DND-41 (cell line): Measurements from ENCODE around the gene DAB2.
A peak's percentile ranks its signal among the peaks of the same experiment; 100 is the strongest.

ENCODE experiments used
- ATAC-seq: fragments of 200-7000 bp; cut with Tn5 transposase; 3 replicates; pipeline ENCODE4 v1.9.1; 2021; ENCODE audit warnings: low read depth; ENCODE audit not compliant: insufficient read depth
- DNase-seq: peaks from one replicate; pipeline ENCODE4 v3.0.0-alpha.2; 2020
- H2AFZ ChIP-seq: 2 replicates; pipeline ENCODE4 v1.6.0; 2012; ENCODE audit warnings: low read depth, low read length
- H3K27ac ChIP-seq: 2 replicates; pipeline ENCODE4 v1.5.1; 2012; ENCODE audit warnings: low read length, inconsistent platforms
- H3K27me3 ChIP-seq: fragments of 200-600 bp; sonication (generic); 2 replicates; pipeline ENCODE4 v1.6.0; 2012; ENCODE audit warnings: low read length, mild to moderate bottlenecking, inconsistent platforms; ENCODE audit not compliant: insufficient read depth, poor library complexity
- H3K36me3 ChIP-seq: 2 replicates; pipeline ENCODE4 v1.5.1; 2012; ENCODE audit warnings: low read length, inconsistent platforms; ENCODE audit not compliant: insufficient read depth
- H3K4me1 ChIP-seq: 2 replicates; pipeline ENCODE4 v1.5.1; 2012; ENCODE audit warnings: mild to moderate bottlenecking, low read length; ENCODE audit not compliant: insufficient read depth
- H3K4me2 ChIP-seq: 2 replicates; pipeline ENCODE4 v1.6.0; 2012; ENCODE audit warnings: mild to moderate bottlenecking, moderate library complexity, low read length, inconsistent platforms; ENCODE audit not compliant: insufficient read depth
- H3K4me3 ChIP-seq, 2 experiments: fragments of 200-600 bp in 1 of 2; shearing (Covaris generic) in 1 of 2; 2 replicates each; pipeline ENCODE4 v1.5.1; 2012 to 2016; ENCODE audit warnings: inconsistent platforms in 2 of 2, low read length in 2 of 2, mild to moderate bottlenecking in 2 of 2, low read depth in 1 of 2, moderate library complexity in 1 of 2
- H3K79me2 ChIP-seq: 2 replicates; pipeline ENCODE4 v1.6.0; 2012; ENCODE audit warnings: low read length, inconsistent platforms; ENCODE audit not compliant: insufficient read depth
- H3K9ac ChIP-seq: 2 replicates; pipeline ENCODE4 v1.6.0; 2012; ENCODE audit warnings: low read depth, mild to moderate bottlenecking, inconsistent platforms, low read length, moderate library complexity
- H3K9me3 ChIP-seq: 2 replicates; pipeline ENCODE4 v1.5.1; 2012; ENCODE audit warnings: low read length, moderate library complexity, mild to moderate bottlenecking, inconsistent platforms; ENCODE audit not compliant: insufficient read depth, severe bottlenecking
- H4K20me1 ChIP-seq: 2 replicates; pipeline ENCODE4 v1.6.0; 2012; ENCODE audit warnings: low read length; ENCODE audit not compliant: insufficient read depth
- CTCF ChIP-seq: IDR thresholded peaks from 2 replicates; pipeline ENCODE4 v1.5.1; 2012; ENCODE audit warnings: borderline replicate concordance, low read length, moderate library complexity, mild to moderate bottlenecking; ENCODE audit not compliant: poor library complexity, severe bottlenecking; ENCODE audit errors: extremely low read depth
- EZH2 ChIP-seq: IDR thresholded peaks from 3 replicates; pipeline ENCODE4 v1.6.1; 2012; ENCODE audit warnings: borderline replicate concordance, low read depth, mild to moderate bottlenecking, moderate library complexity, low read length, inconsistent platforms; ENCODE audit not compliant: severe bottlenecking

The DAB2 gene

GRCh38 chr5:39424736-39425637 is at the start of gene DAB2:
Gene DAB2 (minus strand): TSS chr5:39424980. CDS start chr5:39394320, 30,660 bp downstream.
- H2AFZ ChIP-seq: no peak within 1 kb of the TSS
- DNase-seq (no peak), ATAC-seq (no peak; the same call in 2 of the 3 replicates)
- H3K4me3 ChIP-seq: no peak within 1 kb of the TSS
- no peak within 1 kb of the TSS for H3K27ac ChIP-seq
- no peaks in the 10 kb centered on the region for H3K36me3 ChIP-seq
- no peak within 1 kb of the TSS for H3K4me2 ChIP-seq
- no peaks in the 10 kb centered on the region for H3K9me3 ChIP-seq
- H3K4me1 ChIP-seq: no peaks in the 10 kb centered on the region
- TF ChIP-seq CTCF: no peak
- TF ChIP-seq EZH2: peak; percentile 77
- H3K27me3 ChIP-seq: peaks cover 49% of the 10 kb centered on the region
- no peaks in the 10 kb centered on the region for H3K79me2 ChIP-seq
- H3K9ac ChIP-seq: no peak within 1 kb of the TSS
- no peaks in the 10 kb centered on the region for H4K20me1 ChIP-seq

GRCh38 chr5:39473156-39473775 is 48.5 kb upstream of the DAB2 start:
- Histone ChIP-seq H4K20me1 (no peaks in the 10 kb centered on the region), H3K9ac (no peak overlapping the region), H3K4me2 (no peak overlapping the region), H3K36me3 (no peaks in the 10 kb centered on the region), H3K4me3 (no peak overlapping the region), H2AFZ (no peak overlapping the region), H3K27ac (no peak overlapping the region), H3K4me1 (no peaks in the 10 kb centered on the region), H3K9me3 (no peaks in the 10 kb centered on the region), H3K79me2 (no peaks in the 10 kb centered on the region), H3K27me3 (peaks cover 17% of the 10 kb centered on the region)
- ATAC-seq (no peak), DNase-seq (no peak)
- TF ChIP-seq CTCF: no peak
- no peak for TF ChIP-seq EZH2

GRCh38 chr5:39471836-39472508 is 47.2 kb upstream of the DAB2 start:
- Histone ChIP-seq H3K9ac (no peak overlapping the region), H2AFZ (no peak overlapping the region), H3K9me3 (no peaks in the 10 kb centered on the region), H3K27me3 (peaks cover 17% of the 10 kb centered on the region), H4K20me1 (no peaks in the 10 kb centered on the region), H3K4me2 (no peak overlapping the region), H3K4me3 (no peak overlapping the region), H3K4me1 (no peaks in the 10 kb centered on the region), H3K36me3 (no peaks in the 10 kb centered on the region), H3K27ac (no peak overlapping the region), H3K79me2 (no peaks in the 10 kb centered on the region)
- ATAC-seq: no peak
- TF ChIP-seq CTCF (no peak), EZH2 (no peak)
- DNase-seq: no peak
